EL (cell line): ENCODE results near the gene CHD6.
A peak's percentile ranks its signal among the peaks of the same experiment; 100 is the strongest.

Source experiments
- DNase-seq: peaks from one replicate; pipeline ENCODE4 v3.0.0-alpha.2; 2016

CHD6 gene

GRCh38 chr20:41499961-41500725, 118.0 kb downstream of the CHD6 start:
- peak; percentile 63 for DNase-seq

DNA sequence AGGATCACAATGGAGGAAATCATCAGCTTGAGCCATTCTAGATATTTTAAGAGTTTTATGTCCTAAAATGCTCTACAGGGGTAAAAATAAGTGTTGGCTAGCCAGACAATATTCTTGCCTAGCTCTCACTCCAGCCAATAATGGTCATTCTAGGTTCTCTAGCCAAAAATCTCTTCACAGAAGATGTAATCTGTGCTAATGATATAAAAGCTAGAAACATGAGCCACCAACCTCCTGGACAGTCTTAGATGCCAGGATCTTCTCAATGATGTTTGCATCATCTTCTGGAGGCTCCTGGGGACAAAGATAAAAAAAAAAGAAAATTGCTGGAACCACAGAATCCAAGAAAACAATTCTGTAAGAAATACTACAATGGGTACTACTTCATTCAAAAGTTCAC, 119.1 kb downstream of the CHD6 start:
- no peak for DNase-seq

- DNase-seq, result peak; percentile 18
Observed at GRCh38 chr20:41497186-41497895, 120.8 kb downstream of the CHD6 start.

GRCh38 chr20:41494451-41494850, 123.7 kb downstream of the CHD6 start:
- DNase-seq, result no peak

DNA sequence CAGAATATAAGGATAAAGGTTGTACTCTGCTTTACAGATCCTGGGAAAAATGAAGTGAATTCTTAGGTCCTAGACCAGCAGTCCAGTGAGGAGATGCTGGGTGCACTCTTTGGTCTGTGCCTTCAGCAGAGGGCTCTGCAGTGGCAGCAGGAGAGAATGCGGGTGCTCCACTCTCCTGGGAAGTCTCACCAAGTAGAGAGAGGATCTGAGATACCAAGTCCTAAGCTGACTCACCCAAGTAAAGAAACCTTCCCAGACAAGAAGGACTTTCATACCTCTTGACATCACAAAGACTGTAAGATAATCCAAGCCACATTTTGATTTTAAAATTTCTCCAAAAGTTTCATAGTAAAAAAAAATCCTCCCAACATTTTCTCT, 134.6 kb downstream of the CHD6 start:
- DNase-seq, result peak; percentile 77

DNA sequence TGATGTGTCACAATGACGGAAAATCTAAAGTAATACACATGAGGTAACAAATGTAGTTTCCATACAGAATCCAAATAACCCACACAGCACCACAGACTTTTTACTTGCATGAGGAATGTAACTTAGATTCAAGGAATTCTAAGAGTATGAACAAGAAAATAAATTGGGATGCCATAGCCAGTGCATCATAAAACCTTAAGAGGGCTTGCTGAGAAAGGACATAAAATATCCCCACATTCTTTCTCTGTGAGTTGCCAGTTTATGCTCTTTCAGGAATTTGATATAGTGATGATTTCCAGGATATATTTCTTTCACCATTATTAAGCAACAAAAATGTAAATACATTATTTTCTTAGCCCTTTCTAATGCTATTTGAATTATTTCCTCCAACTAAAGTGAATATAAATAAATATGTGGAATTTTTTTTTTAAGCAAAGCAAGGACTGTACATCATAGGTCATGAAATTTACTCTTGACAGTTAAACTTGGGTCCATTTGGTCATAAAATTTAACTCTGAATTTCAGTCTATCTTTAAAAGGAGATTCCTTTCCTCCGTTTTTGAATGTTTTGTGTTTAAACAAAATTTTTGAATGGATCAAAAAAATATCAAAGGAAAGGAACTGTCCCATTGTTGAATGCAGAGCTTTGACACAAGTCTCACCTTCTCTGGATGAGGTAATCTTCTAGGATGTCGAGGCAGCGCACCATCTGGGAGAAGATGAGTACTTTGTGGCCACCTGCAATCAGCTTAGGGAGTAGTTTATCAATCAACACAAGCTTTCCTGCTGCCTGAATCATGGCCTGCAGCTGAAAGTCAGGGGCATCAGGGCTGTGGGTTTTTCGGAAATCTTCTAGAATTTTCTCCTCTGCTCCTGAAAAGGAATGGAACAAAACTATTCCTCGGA, 135.3 kb downstream of the CHD6 start:
- peak; percentile 95 for DNase-seq

- no peak for DNase-seq
Observed at GRCh38 chr20:41480054-41480770, 138.0 kb downstream of the CHD6 start.

GRCh38 chr20:41479113-41479512, 139.1 kb downstream of the CHD6 start:
- no peak for DNase-seq

DNA sequence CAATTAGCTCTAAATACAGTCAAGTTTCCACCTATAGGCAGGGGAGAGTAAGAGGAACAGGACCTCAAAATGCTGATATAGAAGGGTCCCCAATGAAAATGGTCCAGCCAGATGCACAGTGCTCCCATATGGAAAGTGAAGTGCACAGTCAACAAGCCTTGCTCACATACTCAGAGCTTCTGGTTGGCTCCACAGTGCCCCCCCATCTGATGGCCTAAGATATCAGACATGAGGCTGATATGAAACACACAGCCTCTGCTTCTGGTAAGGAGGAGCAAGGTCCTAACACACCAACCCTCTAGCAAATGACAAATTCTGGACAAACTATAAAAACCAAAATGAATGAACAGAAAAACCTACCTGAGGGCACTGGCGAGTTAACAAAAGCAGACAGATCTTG, 140.2 kb downstream of the CHD6 start:
- no peak for DNase-seq

- no peak for DNase-seq
Observed at GRCh38 chr20:41476446-41476845, 141.7 kb downstream of the CHD6 start.

DNA sequence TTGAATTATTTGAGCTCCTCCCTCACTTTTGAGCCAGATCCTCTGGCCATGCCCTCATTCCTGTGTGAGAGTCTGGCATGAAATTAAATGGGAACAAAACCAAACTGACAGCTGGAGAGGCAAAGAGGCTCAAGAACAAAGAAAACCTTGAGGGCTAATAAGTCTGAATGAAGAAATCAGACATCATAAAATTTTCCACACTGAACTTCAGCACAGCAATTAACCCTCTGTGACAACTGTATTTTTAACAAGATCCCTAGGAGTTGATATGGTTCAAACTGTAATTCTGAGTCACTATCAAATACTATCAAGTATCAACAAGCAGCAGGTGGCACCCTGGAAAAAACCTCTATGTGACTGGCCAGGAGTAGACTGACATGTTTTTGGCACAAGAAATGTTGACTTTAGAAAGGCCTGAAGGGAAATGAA, 142.2 kb downstream of the CHD6 start:
- peak; percentile 51 for DNase-seq

GRCh38 chr20:41475503-41475902, 142.7 kb downstream of the CHD6 start:
- peak; percentile 12 for DNase-seq

GRCh38 chr20:41470362-41471095, 147.6 kb downstream of the CHD6 start:
- no peak for DNase-seq

DNA sequence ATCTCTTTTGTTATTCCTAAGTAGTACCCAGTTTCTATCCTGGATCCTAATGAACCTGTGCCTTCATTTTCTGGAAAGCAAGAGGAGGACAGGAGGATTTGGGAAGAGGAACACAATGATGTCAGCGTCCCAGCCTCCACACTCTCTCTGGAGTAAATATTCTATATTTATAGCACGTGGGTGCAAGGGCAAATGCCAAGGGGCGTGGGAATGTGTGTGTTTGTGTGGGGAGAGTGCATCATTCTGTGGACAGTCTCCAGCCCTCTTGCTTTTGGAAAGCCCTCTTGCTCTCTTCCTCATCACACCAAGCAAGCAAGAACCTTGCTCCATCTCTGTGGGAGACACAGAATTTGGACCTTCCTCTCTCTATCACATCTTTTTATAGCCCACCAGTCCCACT, 148.3 kb downstream of the CHD6 start:
- DNase-seq, result no peak

DNA sequence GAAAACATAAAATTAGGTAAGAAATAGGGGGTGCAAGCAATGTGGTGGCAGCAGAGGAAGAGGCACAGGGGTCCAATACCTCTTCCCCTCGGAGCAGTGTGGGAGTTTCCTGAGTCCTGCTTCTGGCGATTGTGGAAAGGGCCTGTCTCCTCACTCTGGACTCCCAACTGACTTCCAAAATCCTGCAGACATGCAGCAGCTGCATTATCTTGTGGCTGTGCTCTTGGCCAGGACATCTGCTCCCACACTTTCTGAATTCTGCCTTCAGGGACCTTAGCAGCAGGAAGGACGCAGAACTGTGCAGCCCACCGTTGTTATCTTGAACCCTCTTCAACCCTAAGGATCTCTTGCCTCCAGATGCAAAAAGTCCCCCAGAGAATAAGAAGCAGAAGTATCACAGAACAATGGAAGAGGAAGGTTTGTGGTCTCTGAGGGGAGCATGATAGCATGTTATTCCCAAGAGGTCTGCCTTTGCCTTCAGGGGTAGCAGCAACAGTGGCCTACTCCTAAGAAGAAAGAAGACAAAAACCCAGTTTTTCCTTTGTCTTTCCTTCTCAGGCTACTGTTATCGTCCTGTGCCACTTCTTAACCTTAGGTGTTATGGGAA, 149.1 kb downstream of the CHD6 start:
- DNase-seq, result no peak

DNA sequence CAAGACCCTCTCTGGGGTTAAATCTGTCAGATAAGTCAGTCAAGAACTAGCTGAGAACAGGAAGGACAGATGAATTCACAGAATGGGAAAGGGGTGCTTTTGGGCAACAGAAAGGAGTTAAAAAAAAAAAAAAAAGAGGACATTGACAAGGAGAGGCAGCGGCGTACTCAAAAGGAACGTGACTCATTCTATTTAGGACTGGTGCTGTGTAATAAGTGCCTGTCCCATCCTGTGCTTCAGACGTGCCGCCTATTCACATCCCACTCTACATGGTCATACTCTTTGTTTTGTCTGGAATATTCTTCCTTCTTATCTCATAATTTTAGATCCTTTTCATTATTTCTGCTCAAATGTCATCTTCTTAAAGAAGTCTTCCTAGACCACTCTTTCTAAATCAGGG, 150.5 kb downstream of the CHD6 start:
- DNase-seq, result no peak

DNA sequence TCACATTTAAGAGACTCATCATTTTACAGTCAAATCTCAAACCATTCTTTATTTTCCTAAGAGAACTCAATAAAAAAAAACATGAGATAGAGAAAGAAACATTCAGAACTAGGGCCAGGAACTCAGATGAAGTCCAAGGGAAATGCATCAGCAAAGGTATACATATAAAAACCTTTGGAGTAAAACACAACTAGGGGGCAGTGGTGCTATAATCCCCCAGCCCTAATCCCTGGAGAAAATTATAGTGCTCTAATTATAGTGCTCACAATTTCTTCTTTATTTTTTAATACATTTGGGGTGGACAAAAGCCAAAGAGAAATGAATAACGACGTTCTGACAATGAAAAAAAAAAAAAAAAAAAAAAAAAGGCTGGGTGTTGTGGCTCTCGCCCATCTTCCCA, 151.0 kb downstream of the CHD6 start:
- DNase-seq, result no peak

DNA sequence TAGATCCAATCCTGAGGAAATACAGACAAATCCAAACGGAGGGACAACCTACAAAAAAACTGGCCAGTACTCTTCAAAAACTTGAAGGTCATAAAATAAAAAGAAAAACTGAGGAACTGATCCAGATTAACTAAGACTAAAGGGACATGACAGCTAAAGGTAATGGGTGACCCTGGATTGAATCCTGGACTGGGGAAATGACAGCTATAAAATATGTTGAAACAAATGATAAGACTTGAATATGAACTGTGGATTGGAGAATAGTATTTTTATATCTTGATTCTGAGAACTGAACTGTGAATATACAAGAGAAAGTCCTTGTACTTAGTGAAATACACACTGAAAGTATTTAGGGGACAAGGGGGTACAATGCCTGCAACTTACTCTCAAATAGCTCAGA, 154.6 kb downstream of the CHD6 start:
- no peak for DNase-seq

DNA sequence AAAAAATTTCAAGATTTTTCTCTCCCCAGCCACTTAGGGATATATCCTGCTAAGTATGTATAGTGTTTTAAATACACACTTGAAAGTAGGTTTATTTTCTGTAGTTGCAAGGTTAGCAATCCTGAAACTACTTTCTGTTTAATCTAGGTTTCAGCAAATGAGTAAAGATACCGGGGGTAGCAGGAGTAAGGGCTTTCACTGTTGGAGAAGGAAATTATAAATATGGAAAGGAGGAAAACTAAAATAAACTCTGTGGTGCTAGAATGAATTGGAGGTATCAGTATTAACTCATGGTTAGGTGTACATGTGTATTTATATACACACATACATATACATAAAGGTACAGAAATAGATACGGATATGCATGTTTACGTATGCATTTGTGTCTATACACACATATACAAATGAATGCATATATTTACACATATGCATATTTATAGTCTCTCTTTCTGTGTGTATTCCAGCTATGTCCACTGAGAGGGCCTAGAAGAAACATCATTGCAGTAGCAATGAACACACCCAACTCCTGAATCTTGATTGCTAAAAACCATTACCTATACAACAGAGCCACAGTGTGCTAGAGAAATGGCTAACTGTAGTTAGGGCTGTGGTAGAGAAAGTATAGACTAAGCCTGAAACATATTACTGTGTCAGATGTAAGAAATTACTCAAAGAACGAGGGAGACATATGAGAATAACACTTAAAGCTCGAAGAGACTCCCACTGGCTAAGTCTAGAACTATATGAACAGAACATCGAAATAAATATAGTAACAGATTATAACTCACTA, 155.6 kb downstream of the CHD6 start:
- no peak for DNase-seq

- DNase-seq, result no peak
Observed at GRCh38 chr20:41458761-41459160, 159.4 kb downstream of the CHD6 start.
